ENCODE data around the gene ATP10A. TPM values are rescaled to one million over a fixed set of nuclear protein-coding genes. Genes with fewer than 3 reads are reported as not detected.
A peak's percentile ranks its signal among the peaks of the same experiment; 100 is the strongest.

Gene ATP10A
- total RNA-seq, 8 experiments from 2014 or later: 0.09 to 4.6 (median 0.97) TPM

DNA sequence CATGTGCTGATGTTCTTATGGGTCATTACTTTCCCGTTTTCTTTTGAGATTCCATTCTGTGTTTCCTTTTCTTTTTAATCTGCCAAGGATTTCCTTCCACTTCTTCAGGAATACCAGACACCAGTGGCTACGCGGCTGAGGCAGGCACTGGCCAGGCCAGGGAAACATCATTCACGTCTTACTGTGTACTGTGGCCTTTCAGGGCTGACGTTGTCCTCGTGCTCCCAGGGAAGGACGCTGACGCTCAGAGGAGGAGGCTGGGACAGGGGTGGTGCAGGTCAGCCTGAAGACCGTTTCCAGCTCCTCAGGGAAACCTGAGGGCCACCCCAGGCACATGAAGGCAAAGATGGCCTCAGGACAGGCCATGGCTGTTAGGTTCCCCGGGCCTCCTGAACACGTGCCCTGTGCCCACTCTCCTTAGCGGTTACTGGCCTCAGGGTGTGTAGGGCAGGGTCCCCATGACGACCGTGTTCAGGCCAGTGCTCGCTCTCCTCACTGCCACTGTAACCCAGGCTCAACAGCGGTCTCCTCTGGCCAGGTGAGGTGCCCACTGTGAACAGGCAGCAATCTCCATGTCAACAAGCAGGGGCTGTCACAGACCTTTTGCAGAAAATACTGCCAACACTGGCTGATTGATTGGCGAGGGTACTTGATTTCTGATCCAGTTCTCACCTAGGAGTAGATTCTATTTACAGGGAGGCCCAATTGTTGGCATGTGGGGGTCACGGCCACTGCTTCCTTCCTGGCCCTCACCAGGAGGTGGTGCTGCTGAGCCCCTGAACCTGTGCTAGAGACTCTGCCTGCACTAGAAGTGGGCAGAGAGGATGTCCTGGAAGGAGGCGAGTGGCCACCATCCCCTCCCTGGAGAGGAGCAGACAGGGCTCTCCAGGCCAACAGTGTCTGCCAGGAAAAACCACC is 169.5 kb downstream of the ATP10A start:
- peak in 6 of 8 experiments; percentile 24 to 82 (median 58) for ATAC-seq (replicated peaks in 6 of 8)
- no peak overlapping the region for H3K27ac ChIP-seq
- H3K4me3 ChIP-seq: no peak overlapping the region
- WGBS, 10 experiments: 50 to 100% (median 87%) methylated on average over 1 to 7 of the region's 19 CpGs; no CpG with 5 or more reads in 2 of the 10 experiments
- in situ Hi-C loops (cut with MboI; ENCODE audit: low pct_unique_long_range_greater_than_20kb in 2 of 9, low sequenced_read_pairs in 9 of 9, unreplicated experiment in 9 of 9): loop anchor here in 2 of 9 experiments (25.0 kb wide), 2 partner anchors 156 to 1169 kb away; partner anchors contain the start of gene GABRA5 (in 1 of the 2)
- peaks cover 0 to 6% of the 10 kb centered on the region in 2 donors for H3K4me1 ChIP-seq (replicated peaks in 1 of 2)

DNA sequence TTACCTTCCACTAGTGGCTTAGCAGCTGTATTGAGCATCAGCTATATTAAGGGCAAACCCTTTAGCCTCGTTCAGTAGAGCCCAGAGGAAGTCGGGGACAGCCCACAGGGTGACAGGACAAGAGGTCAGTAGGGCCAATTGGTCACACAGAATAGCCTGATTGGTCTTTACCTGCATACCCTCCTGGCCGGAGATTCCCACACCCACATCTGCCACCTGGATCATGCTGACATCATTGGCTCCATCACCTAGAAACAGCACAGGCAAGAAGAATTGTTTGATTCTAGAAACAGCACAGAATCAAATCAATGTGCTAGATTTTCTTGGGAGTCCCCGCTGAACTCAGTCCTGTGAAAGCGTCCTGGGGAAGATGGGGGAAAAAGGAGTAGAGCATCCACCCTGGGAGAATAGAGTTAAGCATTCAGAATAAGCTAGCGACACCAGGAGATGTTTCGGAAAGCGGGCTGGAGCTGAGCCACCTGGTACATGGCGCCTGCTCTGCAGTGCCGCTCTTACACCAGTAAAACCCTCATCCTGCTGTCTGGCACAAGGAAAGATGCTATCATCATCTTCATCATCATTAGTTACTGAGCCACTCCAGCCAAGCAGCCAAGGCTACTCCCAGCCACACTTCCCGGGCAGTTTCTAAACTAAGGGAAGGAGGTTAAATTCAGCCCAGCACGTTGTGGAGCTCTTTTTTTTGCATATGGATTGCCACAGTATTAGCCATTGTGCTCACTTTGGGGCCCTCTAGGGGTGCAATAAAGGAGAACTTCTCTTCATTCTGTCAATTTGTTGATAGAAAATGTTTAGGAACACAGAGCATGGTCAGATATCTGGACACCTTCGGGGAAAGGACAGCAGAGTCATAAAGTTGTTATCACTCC is 171.3 kb downstream of the ATP10A start:
- no peak overlapping the region for H3K27ac ChIP-seq
- ATAC-seq (replicated peaks in 6 of 8): peak; percentile 47 to 71 (median 66)
- in situ Hi-C loops (cut with MboI; ENCODE audit: low pct_unique_long_range_greater_than_20kb in 2 of 9, low sequenced_read_pairs in 9 of 9, unreplicated experiment in 9 of 9): loop anchor here in 2 of 9 experiments (25.0 kb wide), 2 partner anchors 154 to 1171 kb away; partner anchors contain the start of gene GABRA5 (in 1 of the 2)

DNA sequence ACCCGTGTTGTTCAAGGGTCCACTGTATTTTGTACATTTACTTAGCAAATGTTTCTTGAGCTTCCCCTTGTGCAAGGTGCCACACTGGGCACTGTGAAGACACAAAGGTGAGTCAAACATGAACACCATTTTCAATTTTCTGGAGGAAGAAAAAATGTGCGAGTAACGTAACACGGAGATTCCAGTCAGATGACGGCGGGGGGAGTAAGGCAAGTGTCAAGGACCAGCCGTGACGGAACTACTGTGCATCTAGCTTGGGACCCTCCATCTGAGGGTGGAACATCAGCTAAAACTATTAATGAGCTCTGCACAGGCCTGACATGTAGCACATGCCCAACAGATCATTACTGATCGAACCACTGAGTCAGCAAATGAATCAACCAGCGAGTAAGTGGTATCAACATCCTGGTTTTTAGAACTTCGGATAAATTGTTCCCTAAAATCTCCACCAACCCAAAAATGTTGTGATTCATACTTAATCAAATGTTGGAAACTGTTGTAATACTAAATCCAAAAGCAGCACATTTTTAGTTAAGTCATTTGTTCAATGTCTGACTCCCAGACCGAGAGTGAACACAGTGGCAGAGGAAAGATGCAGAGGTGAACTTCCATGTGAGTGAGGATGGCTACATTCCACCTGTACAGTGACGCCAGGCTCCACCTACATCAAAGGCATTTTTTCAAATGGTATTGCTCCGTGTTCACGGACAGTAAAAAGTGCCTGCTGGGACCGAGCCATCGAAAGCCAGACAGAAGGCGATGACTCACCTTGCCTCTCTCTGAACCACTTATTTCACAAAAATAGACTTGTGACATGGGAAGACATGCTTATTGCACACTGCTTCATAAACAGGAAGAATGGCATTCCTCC is 172.2 kb downstream of the ATP10A start:
- in situ Hi-C loops (cut with MboI; ENCODE audit: low pct_unique_long_range_greater_than_20kb in 2 of 9, low sequenced_read_pairs in 9 of 9, unreplicated experiment in 9 of 9): loop anchor here in 2 of 9 experiments (25.0 kb wide), 2 partner anchors 154 to 1171 kb away; partner anchors contain the start of gene GABRA5 (in 1 of the 2)
- H3K4me3 ChIP-seq: no peak overlapping the region
- WGBS, 10 experiments: 26 to 100% (median 77%) methylated on average over 4 to 17 of the region's 18 CpGs; no CpG with 5 or more reads in 1 of the 10 experiments
- ATAC-seq (replicated peaks in 6 of 8): peak in 7 of 8 experiments; percentile 10 to 81 (median 69)
- no peak overlapping the region for H3K27ac ChIP-seq
- H3K4me1 ChIP-seq (replicated peaks in 1 of 2): peaks cover 6 to 9% of the 10 kb centered on the region in 2 donors

More for the DNA sequence above, 171.3 kb downstream of the ATP10A start:
- Histone ChIP-seq H3K4me3 (no peak overlapping the region), H3K4me1 (replicated peaks in 1 of 2) (peaks cover 2 to 9% of the 10 kb centered on the region in 2 donors)
- 0 to 100% (median 82%) methylated on average over 1 to 10 of the region's 13 CpGs for WGBS, 10 experiments

DNA sequence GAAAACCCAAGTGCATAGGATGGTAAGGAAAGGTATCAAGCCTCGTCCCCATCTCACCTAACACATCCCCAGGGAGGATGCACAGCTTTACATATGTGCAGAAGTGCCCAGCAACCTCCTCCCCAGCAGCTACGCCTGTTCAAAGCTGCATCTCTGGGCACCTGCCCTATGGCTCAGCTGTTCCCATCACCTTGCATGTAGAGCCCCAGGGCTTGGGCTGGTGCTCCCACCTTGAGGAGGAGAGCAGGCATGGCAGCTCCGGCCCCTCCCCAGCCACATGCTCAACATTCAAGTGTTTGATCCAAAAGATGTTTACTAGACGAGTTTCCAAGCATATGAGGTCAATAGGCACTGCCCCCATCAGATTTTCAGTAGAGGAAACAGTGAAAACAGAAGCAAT is 173.5 kb downstream of the ATP10A start:
- Histone ChIP-seq H3K4me3 (no peak overlapping the region), H3K27ac (no peak overlapping the region), H3K4me1 (replicated peaks in 1 of 2) (peaks cover 17 to 22% of the 10 kb centered on the region in 2 donors)
- no peak for ATAC-seq (replicated peaks in 6 of 8)
- in situ Hi-C loops (cut with MboI; ENCODE audit: low pct_unique_long_range_greater_than_20kb in 2 of 9, low sequenced_read_pairs in 9 of 9, unreplicated experiment in 9 of 9): loop anchor here in 2 of 9 experiments (25.0 kb wide), 2 partner anchors 152 to 1173 kb away; partner anchors contain the start of gene GABRA5 (in 1 of the 2)
- WGBS, 10 experiments: 40 to 100% (median 70%) methylated on average over 1 to 2 of the region's 4 CpGs; no CpG with 5 or more reads in 3 of the 10 experiments

DNA sequence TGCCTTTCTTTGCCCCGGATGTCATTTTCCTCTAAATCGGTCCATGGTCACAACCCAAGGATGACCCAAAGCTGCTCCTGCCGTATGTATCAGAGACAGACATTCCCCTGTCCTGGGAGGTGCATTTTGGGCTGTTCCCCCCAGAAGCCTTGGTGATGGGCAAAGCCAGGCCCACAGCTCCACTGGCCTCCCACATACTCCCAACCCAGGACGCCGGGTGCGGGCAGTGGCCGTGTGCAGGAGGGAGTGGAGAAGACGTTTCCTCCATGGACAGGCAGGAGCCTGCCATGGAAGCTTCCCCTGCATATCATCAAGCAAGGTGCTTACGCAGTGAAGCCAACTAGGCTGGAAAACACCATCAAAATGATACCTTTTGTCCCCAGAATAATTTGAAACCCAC is 175.0 kb downstream of the ATP10A start:
- Histone ChIP-seq H3K4me1 (replicated peaks in 1 of 2) (peaks cover 23 to 27% of the 10 kb centered on the region in 2 donors), H3K27ac (no peak overlapping the region), H3K4me3 (no peak overlapping the region)
- ATAC-seq (replicated peaks in 6 of 8): no peak
- WGBS, 10 experiments: 86 to 100% (median 100%) methylated on average over 1 to 8 of the region's 9 CpGs; no CpG with 5 or more reads in 3 of the 10 experiments
- in situ Hi-C loops (cut with MboI; ENCODE audit: low pct_unique_long_range_greater_than_20kb in 2 of 9, low sequenced_read_pairs in 9 of 9, unreplicated experiment in 9 of 9): loop anchor here in 2 of 9 experiments (25.0 kb wide), 2 partner anchors 151 to 1174 kb away; partner anchors contain the start of gene GABRA5 (in 1 of the 2)

DNA sequence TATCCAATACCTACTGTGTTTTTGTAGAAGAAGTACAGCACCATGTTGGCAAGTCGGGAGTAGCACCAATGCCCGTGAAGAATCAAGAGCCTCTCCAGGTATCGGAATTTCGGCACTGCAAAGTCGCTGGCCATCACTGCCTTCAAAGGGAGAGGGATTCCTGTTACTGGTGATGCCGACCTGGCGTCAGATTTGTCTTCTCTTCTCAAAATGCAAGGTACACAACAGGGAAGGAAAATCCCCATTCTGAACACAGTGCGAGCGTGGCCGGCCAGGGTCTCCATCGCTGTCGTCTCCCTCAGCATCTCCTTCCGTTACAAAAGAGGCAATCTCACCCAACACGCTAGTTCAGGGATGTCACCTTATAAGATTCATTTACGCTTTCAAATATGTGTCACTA is 175.4 kb downstream of the ATP10A start:
- H3K27ac ChIP-seq: no peak overlapping the region
- ATAC-seq (replicated peaks in 6 of 8): no peak
- in situ Hi-C loops (cut with MboI; ENCODE audit: low pct_unique_long_range_greater_than_20kb in 2 of 9, low sequenced_read_pairs in 9 of 9, unreplicated experiment in 9 of 9): loop anchor here in 2 of 9 experiments (25.0 kb wide), 2 partner anchors 150 to 1175 kb away; partner anchors contain the start of gene GABRA5 (in 1 of the 2)
- 40 to 100% (median 98%) methylated on average over 1 to 15 of the region's 15 CpGs; no CpG with 5 or more reads in 2 of the 10 experiments for WGBS, 10 experiments
- peaks cover 23 to 27% of the 10 kb centered on the region in 2 donors for H3K4me1 ChIP-seq (replicated peaks in 1 of 2)
- no peak overlapping the region for H3K4me3 ChIP-seq

DNA sequence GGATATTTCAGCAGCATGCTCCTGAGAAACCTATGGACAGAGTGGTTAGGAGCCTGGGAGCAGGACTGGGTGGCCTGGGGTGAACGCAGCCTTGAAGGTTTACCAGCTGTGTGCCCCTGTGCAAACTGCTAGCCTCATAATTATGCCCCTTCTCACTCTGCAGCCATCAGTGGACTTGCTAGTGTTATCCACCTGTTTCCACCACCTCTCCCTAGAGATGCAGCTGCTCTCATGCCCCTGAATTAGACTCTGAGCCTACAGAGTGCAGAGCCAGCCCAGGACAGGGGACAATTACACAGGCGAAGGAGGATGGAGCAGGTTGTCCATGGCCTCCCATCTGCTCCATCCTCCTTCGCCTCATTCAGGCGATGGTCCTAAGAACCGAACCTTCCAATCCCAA is 175.9 kb downstream of the ATP10A start:
- no peak for ATAC-seq (replicated peaks in 6 of 8)
- 80 to 100% (median 100%) methylated on average over 1 to 2 of the region's 5 CpGs; no CpG with 5 or more reads in 4 of the 10 experiments for WGBS, 10 experiments
- Histone ChIP-seq H3K4me3 (no peak overlapping the region), H3K27ac (no peak overlapping the region), H3K4me1 (replicated peaks in 1 of 2) (peaks cover 23 to 26% of the 10 kb centered on the region in 2 donors)
- in situ Hi-C loops (cut with MboI; ENCODE audit: low pct_unique_long_range_greater_than_20kb in 2 of 9, low sequenced_read_pairs in 9 of 9, unreplicated experiment in 9 of 9): loop anchor here in 2 of 9 experiments (25.0 kb wide), 2 partner anchors 150 to 1175 kb away; partner anchors contain the start of gene GABRA5 (in 1 of the 2)

DNA sequence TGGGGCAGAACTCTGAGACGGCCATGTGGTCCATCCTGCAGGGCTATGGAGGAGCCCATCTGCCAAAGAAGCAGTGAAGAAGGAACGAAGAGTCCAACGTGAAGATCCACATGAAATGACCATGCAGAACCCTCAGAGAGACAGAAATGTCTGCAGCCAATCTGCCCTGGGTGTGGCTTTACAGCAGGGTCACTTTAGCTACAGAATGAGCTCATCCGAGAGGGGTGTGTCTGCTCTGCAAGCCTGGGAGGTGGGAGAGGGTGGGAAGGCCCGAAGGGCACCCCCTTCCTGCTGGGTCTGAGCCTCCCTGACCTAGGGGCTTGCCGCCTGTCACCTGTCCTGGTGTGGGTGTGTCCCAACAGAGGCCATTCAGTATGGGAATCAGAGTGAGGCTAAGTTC is 176.3 kb downstream of the ATP10A start:
- ATAC-seq (replicated peaks in 6 of 8): peak in 3 of 8 experiments; percentile 12 to 65 (median 18)
- H3K4me1 ChIP-seq (replicated peaks in 1 of 2): peaks cover 22 to 23% of the 10 kb centered on the region in 2 donors
- H3K4me3 ChIP-seq: no peak overlapping the region
- in situ Hi-C loops (cut with MboI; ENCODE audit: low pct_unique_long_range_greater_than_20kb in 2 of 9, low sequenced_read_pairs in 9 of 9, unreplicated experiment in 9 of 9): loop anchor here in 2 of 9 experiments (25.0 kb wide), 2 partner anchors 149 to 1176 kb away; partner anchors contain the start of gene GABRA5 (in 1 of the 2)
- 33 to 96% (median 82%) methylated on average over 1 to 3 of the region's 6 CpGs; no CpG with 5 or more reads in 6 of the 10 experiments for WGBS, 10 experiments
- no peak overlapping the region for H3K27ac ChIP-seq

DNA sequence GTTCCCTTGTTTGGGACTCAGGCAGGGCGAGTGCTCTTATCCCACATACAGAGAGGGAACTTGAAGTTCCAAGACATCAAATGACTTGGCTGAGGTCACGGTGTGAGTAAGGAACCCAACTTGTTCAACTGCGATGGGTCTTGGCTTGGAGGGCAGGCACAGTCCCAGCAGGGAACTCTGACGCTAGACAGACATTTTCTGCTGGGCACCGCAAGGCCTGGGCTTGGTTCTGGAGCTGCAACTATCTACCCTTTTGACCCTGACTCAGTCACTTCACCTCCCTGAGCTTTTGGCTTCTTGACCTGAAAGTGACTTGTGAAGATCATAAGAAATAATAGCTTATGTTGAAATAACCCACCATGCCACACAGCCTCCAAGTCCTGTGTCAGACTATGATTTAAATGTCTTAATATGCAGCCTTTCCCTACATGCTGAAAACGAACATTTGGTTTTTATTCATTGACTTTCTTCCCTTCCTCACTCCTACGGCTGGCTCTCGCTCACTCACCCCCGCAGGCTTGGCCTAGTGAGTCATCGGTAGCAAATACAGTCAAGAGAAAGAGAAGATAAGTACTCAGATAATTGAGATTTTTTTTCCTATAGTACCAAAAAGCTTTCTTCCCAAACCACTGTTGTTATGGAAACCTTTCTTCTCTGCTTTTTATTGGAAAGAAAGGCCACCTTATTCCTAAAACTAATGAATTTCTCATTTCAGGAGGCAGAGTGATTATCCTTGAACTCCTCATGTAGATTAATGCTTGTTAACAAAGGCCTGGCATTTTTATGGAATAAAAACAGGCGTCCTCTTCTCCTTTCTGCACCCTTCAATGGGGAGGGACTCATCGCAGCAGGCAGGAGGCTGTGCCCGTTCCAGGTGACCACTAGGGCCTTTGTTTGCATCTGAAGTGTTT is 178.4 kb downstream of the ATP10A start:
- 0 to 32% (median 17%) methylated on average over 1 to 12 of the region's 13 CpGs for WGBS, 10 experiments
- Histone ChIP-seq H3K4me1 (replicated peaks in 1 of 2) (peaks cover 22 to 23% of the 10 kb centered on the region in 2 donors), H3K27ac (peak overlapping the region in 1 of 2 donors; percentile 15), H3K4me3 (no peak overlapping the region)
- peak; percentile 24 to 95 (median 86) for ATAC-seq (replicated peaks in 6 of 8)
- in situ Hi-C loops (cut with MboI; ENCODE audit: low pct_unique_long_range_greater_than_20kb in 2 of 9, low sequenced_read_pairs in 9 of 9, unreplicated experiment in 9 of 9): loop anchor here in 2 of 9 experiments (25.0 kb wide), 2 partner anchors 147 to 1178 kb away; partner anchors contain the start of gene GABRA5 (in 1 of the 2)

DNA sequence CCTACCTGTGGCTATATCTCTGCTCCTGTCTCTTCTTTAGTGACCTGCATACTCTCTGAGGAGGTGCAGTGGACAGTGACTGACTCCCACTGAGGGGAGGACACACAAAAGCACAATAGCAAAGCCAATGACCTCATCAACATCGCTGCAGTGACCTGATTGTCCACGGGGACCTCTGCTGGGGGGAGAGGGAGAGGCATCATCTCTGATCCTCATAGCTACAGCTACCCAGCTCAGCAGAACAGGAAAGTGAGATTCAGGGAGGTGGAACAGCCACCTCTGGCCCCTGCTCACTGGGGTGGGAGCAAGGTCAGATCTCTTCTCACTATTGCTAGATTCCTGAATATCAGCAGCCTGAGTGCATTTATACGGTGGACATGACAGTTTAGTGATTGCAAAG is 179.2 kb downstream of the ATP10A start:
- 80 to 100% (median 81%) methylated on average over 1 to 3 of the region's 3 CpGs; no CpG with 5 or more reads in 4 of the 10 experiments for WGBS, 10 experiments
- Histone ChIP-seq H3K4me1 (replicated peaks in 1 of 2) (peaks cover 22 to 23% of the 10 kb centered on the region in 2 donors), H3K4me3 (no peak overlapping the region), H3K27ac (no peak overlapping the region)
- ATAC-seq (replicated peaks in 6 of 8): peak in 5 of 8 experiments; percentile 5 to 30 (median 20)
- in situ Hi-C loops (cut with MboI; ENCODE audit: low pct_unique_long_range_greater_than_20kb in 2 of 9, low sequenced_read_pairs in 9 of 9, unreplicated experiment in 9 of 9): loop anchor here in 2 of 9 experiments (25.0 kb wide), 2 partner anchors 147 to 1178 kb away; partner anchors contain the start of gene GABRA5 (in 1 of the 2)
